ENCODE measurements around the gene LRRK1.

The LRRK1 gene

DNA sequence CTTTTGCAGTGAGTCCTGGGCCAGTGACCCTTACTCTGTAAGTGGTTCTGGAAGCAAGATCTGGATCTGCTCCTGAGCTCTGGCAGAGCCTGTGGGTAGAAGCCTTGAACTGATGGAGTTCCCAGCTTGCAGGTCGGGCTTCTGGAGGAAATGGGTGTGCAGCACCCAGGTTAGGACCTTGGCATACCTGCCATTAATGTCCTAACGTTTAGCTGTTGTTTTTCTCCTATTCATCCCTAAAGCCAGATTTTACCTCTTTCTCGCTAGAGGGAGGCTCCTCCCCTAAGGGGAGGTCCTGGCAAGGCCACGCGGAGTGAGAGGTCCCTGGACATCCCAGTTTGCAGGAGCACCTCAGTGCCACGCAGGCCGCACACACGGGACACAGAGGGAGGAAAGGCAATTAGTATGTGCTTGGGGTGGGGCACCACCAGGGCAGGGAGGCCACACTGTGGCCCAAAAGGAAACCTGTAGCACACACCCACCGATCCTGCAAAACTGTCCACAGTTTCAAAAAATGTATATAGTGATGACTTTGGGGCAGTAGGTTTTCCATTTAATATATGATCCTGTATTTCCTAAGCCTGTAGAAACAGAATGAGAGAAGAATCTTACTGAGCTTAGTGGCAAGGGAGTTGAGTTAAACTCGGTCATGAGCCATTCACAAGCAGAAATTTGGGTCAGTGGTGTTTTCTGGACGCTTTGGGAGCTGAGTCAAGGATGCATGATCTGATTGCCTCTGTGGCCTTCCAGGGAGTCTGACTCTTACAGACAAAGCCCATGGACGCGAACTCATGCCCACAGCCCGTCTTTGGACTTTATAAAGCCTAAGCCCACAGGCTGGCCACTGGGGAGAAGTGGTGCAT, 148.7 kb downstream of the LRRK1 start:
- no peak for TF ChIP-seq EZH2 (IDR thresholded peaks at IDR 0.05; ENCODE audit: borderline replicate concordance, low read depth, low read length, severe bottlenecking)
- TF ChIP-seq, protein P1, sequence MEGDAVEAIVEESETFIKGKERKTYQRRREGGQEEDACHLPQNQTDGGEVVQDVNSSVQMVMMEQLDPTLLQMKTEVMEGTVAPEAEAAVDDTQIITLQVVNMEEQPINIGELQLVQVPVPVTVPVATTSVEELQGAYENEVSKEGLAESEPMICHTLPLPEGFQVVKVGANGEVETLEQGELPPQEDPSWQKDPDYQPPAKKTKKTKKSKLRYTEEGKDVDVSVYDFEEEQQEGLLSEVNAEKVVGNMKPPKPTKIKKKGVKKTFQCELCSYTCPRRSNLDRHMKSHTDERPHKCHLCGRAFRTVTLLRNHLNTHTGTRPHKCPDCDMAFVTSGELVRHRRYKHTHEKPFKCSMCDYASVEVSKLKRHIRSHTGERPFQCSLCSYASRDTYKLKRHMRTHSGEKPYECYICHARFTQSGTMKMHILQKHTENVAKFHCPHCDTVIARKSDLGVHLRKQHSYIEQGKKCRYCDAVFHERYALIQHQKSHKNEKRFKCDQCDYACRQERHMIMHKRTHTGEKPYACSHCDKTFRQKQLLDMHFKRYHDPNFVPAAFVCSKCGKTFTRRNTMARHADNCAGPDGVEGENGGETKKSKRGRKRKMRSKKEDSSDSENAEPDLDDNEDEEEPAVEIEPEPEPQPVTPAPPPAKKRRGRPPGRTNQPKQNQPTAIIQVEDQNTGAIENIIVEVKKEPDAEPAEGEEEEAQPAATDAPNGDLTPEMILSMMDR (IDR thresholded peaks at IDR 0.05; ENCODE audit: borderline replicate concordance, extremely low read depth, low read length, poor library complexity, severe bottlenecking): no peak
- Histone ChIP-seq H3K79me2 (ENCODE audit: insufficient read depth, low read length) (no peaks in the 10 kb centered on the region), H3K27me3 (ENCODE audit: insufficient read depth, low read length, poor library complexity) (no peaks in the 10 kb centered on the region), H3K27ac (ENCODE audit: low read length) (no peak overlapping the region), H3K4me1 (ENCODE audit: insufficient read depth, low read length) (peaks cover 13% of the 10 kb centered on the region), H3K4me2 (ENCODE audit: insufficient read depth, low read length) (no peak overlapping the region), H3K9me3 (ENCODE audit: insufficient read depth, low read length, severe bottlenecking) (no peaks in the 10 kb centered on the region), H4K20me1 (ENCODE audit: insufficient read depth, low read length) (no peaks in the 10 kb centered on the region), H2AFZ (ENCODE audit: low read depth, low read length) (no peak overlapping the region), H3K9ac (ENCODE audit: low read depth, low read length) (no peak overlapping the region), H3K4me3 (ENCODE audit: low read depth in 1 of 2, low read length in 2 of 2) (no peak overlapping the region), H3K36me3 (ENCODE audit: insufficient read depth, low read length) (no peaks in the 10 kb centered on the region)
- DNase-seq: no peak
- no peak for ATAC-seq (ENCODE audit: insufficient read depth, low read depth)

DNA sequence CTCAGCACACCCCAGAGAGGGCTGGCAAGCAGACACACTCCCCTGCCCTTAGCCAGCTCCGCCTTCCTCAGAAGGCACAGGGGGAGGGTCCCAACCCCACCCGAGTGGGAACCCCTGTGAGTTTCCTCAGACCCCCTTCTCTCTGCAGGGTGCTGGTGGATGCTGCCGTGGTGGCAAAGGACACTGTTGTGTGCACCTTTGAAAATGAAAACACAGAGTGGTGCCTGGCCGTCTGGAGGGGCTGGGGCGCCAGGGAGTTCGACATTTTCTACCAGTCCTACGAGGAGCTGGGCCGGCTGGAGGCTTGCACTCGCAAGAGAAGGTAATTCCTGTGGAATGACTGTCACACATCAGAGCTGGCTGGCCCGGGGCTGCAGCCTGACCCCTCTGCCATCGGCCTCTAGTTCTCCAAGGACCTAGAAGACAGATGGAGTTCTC, 149.4 kb downstream of the LRRK1 start:
- ATAC-seq (ENCODE audit: insufficient read depth, low read depth): no peak
- H4K20me1 ChIP-seq (ENCODE audit: insufficient read depth, low read length): no peaks in the 10 kb centered on the region
- no peak overlapping the region for H3K4me2 ChIP-seq (ENCODE audit: insufficient read depth, low read length)
- H3K27me3 ChIP-seq (ENCODE audit: insufficient read depth, low read length, poor library complexity): no peaks in the 10 kb centered on the region
- no peaks in the 10 kb centered on the region for H3K79me2 ChIP-seq (ENCODE audit: insufficient read depth, low read length)
- H3K36me3 ChIP-seq (ENCODE audit: insufficient read depth, low read length): no peaks in the 10 kb centered on the region
- TF ChIP-seq, protein P1 (IDR thresholded peaks at IDR 0.05; ENCODE audit: borderline replicate concordance, extremely low read depth, low read length, poor library complexity, severe bottlenecking): no peak
- TF ChIP-seq EZH2 (IDR thresholded peaks at IDR 0.05; ENCODE audit: borderline replicate concordance, low read depth, low read length, severe bottlenecking): no peak
- H3K9me3 ChIP-seq (ENCODE audit: insufficient read depth, low read length, severe bottlenecking): no peaks in the 10 kb centered on the region
- no peak overlapping the region for H3K9ac ChIP-seq (ENCODE audit: low read depth, low read length)
- H2AFZ ChIP-seq (ENCODE audit: low read depth, low read length): no peak overlapping the region
- no peak overlapping the region for H3K4me3 ChIP-seq (ENCODE audit: low read depth in 1 of 2, low read length in 2 of 2)
- no peak overlapping the region for H3K27ac ChIP-seq (ENCODE audit: low read length)
- H3K4me1 ChIP-seq (ENCODE audit: insufficient read depth, low read length): peaks cover 13% of the 10 kb centered on the region
- DNase-seq: no peak

DNA sequence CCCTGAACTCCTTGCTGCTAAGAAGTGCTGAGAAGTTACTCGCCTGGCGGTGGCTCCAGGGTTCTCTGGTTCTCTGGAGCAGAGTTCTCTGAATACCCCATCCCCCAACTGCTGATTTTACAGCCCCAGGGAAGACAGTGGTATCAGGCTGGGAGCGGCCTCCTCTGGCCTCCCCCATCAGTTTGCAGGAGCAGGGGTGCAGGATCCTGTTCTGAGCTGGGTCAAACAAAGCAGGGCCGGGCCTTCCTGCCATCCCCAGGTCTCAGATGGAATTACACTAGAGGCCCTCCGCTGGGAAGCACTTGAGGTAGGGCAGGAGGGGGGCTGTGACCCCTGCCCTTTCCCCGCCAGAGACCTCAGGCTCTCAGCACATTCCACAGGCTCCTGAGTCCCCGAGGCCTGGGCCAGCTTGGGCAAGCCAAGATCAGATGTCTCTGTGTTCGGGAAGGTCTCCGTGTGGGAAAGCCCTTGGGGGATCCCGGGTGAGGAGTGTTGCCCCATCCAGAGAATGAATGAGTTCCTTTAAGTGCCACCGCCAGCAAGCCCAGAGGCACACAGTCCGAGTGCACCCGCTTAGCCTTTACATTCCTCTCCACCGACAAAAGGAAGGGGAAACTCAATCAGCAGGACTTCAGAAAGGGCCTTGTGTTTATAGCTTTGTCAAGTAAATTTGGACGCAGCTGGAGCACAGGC, 149.9 kb downstream of the LRRK1 start:
- Histone ChIP-seq H3K9me3 (ENCODE audit: insufficient read depth, low read length, severe bottlenecking) (no peaks in the 10 kb centered on the region), H3K4me2 (ENCODE audit: insufficient read depth, low read length) (no peak overlapping the region), H4K20me1 (ENCODE audit: insufficient read depth, low read length) (no peaks in the 10 kb centered on the region), H3K79me2 (ENCODE audit: insufficient read depth, low read length) (no peaks in the 10 kb centered on the region), H3K27me3 (ENCODE audit: insufficient read depth, low read length, poor library complexity) (no peaks in the 10 kb centered on the region), H3K4me3 (ENCODE audit: low read depth in 1 of 2, low read length in 2 of 2) (no peak overlapping the region), H3K4me1 (ENCODE audit: insufficient read depth, low read length) (peaks cover 13% of the 10 kb centered on the region), H2AFZ (ENCODE audit: low read depth, low read length) (no peak overlapping the region), H3K9ac (ENCODE audit: low read depth, low read length) (no peak overlapping the region), H3K27ac (ENCODE audit: low read length) (no peak overlapping the region), H3K36me3 (ENCODE audit: insufficient read depth, low read length) (no peaks in the 10 kb centered on the region)
- DNase-seq: no peak
- TF ChIP-seq EZH2 (IDR thresholded peaks at IDR 0.05; ENCODE audit: borderline replicate concordance, low read depth, low read length, severe bottlenecking): no peak
- TF ChIP-seq, protein P1 (IDR thresholded peaks at IDR 0.05; ENCODE audit: borderline replicate concordance, extremely low read depth, low read length, poor library complexity, severe bottlenecking): no peak
- ATAC-seq (ENCODE audit: insufficient read depth, low read depth): no peak
